ENCODE measurements around the gene ADAMTS2.

DNA sequence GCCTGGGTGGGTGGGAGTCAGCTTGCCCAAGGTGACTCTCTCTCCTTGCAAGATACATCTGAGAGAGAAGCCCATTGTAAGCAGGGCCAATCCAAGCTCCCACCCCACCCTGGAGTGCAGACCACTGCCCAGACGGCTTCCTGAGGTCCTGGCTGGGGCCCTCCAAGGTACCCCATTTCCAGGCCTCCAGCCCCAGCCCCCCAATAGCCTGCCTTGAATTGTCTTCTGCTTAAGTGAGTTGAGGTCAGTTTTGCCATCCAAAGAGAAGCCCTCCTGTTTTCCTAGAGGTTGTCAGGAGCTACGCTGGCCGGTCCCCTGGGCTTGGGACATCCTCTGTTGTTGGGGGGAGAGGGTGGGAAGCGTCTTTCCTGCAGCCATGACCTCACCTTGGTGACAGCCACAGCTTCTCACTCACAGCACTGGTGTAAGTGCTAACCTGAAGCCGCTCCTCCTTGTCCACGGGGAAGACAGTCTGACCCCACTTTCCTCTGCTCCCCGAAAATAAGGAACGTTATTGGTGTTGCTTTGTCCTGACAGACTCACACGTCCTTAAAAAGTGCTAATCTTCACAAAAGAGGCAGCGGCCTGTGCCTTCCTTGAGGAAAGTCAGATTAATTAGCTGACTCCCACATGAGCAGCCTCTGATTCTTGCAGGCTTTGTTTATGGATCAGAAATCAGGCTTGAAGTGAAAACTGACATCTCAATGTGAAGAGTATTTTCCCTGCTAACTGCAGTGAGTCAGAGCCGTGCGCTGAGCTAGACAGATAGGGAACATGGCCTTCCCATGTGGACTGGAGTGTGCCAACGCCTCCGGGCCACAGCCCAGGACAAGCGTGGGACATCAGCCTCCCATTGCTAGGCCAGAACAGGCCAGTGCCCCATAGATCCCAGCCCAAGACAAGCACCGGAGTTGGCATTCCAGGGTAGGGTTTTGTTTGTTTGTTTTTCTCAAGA is 52.3 kb downstream of the ADAMTS2 start:
- no peak for TF ChIP-seq CTCF (IDR thresholded peaks at IDR 0.05)
- no peak for TF ChIP-seq POLR2A (IDR thresholded peaks at IDR 0.05)

Measured in lower leg skin (tissue), 3 donors.